Tibial nerve (tissue), 4 donors: ENCODE data around the gene PLB1. TPM values are rescaled to one million over a fixed set of nuclear protein-coding genes. Genes with fewer than 3 reads are reported as not detected.

ENCODE experiments used
- DNase-seq, 2 donors: peaks; one replicate each; pipeline ENCODE4 v3.0.0-alpha.2; 2019; ENCODE audit warnings: low spot score in 2 of 2
- H3K27ac ChIP-seq, 4 donors: fragments of 200-600 bp; sonication (generic) in 3 of 4; one replicate each; pipeline ENCODE4 v1.5.1; 2017 to 2019; ENCODE audit warnings: mild to moderate bottlenecking in 1 of 4
- H3K27me3 ChIP-seq, 2 donors: fragments of 200-600 bp; sonication (generic) in 1 of 2; one replicate each; pipeline versions ENCODE4 v1.5.1 to v1.6.0; 2017 to 2019
- H3K36me3 ChIP-seq, 3 donors: fragments of 200-600 bp; sonication (generic); one replicate each; pipeline ENCODE4 v1.5.1; 2018 to 2019
- H3K4me1 ChIP-seq, 4 donors: fragments of 200-600 bp; sonication (generic) in 3 of 4; one replicate each; pipeline ENCODE4 v1.5.1; 2017 to 2019
- H3K4me3 ChIP-seq, 4 donors: fragments of 200-600 bp; sonication (generic) in 3 of 4; one replicate each; pipeline ENCODE4 v1.5.1; 2017 to 2019; ENCODE audit warnings: mild to moderate bottlenecking in 1 of 4, moderate library complexity in 1 of 4
- H3K9me3 ChIP-seq, 4 donors: fragments of 200-600 bp; sonication (generic) in 3 of 4; one replicate each; pipeline ENCODE4 v1.5.1; 2017 to 2019
- EP300 ChIP-seq, 2 donors: sonication (generic); formaldehyde crosslinking; IDR thresholded peaks; one replicate each; pipeline ENCODE4 v1.6.1; 2017; ENCODE audit warnings: antibody characterized with exemption in 2 of 2, mild to moderate bottlenecking in 1 of 2
- POLR2A ChIP-seq, 2 donors: fragments of 450-650 bp; IDR thresholded peaks; one replicate each; pipeline ENCODE4 v1.6.1; 2017; ENCODE audit warnings: antibody characterized with exemption in 2 of 2, mild to moderate bottlenecking in 2 of 2, moderate library complexity in 2 of 2
- WGBS, 2 donors: methylation state at CpG; one replicate each; pipeline ENCODE4 v1.1.5; 2018; 5-methylcytosine and 5-hydroxymethylcytosine counted together
- total RNA-seq, 4 donors: library from RNA; depleted of rRNA; stranded (reverse); fragments of >200 nt; gene quantifications; one replicate each; pipeline ENCODE4 v1.1.0, GENCODE V29; 2016
- TF ChIP-seq, protein P1 (sequence below), 5 experiments: fragments of 200-600 bp in 3 of 5; fragments of 450-650 bp in 2 of 5; sonication (generic) in 3 of 5; IDR thresholded peaks; one replicate each; pipeline ENCODE4 v1.5.1; 2016 to 2019; ENCODE audit warnings: antibody characterized with exemption in 5 of 5, mild to moderate bottlenecking in 3 of 5, moderate library complexity in 2 of 5

The PLB1 gene
- total RNA-seq, 4 donors from 2014 or later: 1.7 to 8.4 (median 4.7) TPM

GRCh38 chr2:28457237-28457636, 38.6 kb upstream of the PLB1 start:
- WGBS, 2 donors: 75 to 86% methylated on average over 10 of the region's 10 CpGs
- H3K36me3 ChIP-seq: no peaks in the 10 kb centered on the region
- H3K27me3 ChIP-seq: no peaks in the 10 kb centered on the region
- peaks cover 0 to 5% (median 0%) of the 10 kb centered on the region in 4 donors for H3K9me3 ChIP-seq
- DNase-seq: no peak
- H3K27ac ChIP-seq: no peak overlapping the region
- no peaks in the 10 kb centered on the region for H3K4me1 ChIP-seq
- TF ChIP-seq EP300 (IDR thresholded peaks at IDR 0.05) (no peak), POLR2A (IDR thresholded peaks at IDR 0.05) (no peak)
- TF ChIP-seq, protein P1, sequence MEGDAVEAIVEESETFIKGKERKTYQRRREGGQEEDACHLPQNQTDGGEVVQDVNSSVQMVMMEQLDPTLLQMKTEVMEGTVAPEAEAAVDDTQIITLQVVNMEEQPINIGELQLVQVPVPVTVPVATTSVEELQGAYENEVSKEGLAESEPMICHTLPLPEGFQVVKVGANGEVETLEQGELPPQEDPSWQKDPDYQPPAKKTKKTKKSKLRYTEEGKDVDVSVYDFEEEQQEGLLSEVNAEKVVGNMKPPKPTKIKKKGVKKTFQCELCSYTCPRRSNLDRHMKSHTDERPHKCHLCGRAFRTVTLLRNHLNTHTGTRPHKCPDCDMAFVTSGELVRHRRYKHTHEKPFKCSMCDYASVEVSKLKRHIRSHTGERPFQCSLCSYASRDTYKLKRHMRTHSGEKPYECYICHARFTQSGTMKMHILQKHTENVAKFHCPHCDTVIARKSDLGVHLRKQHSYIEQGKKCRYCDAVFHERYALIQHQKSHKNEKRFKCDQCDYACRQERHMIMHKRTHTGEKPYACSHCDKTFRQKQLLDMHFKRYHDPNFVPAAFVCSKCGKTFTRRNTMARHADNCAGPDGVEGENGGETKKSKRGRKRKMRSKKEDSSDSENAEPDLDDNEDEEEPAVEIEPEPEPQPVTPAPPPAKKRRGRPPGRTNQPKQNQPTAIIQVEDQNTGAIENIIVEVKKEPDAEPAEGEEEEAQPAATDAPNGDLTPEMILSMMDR (IDR thresholded peaks at IDR 0.05): no peak
- H3K4me3 ChIP-seq: no peak overlapping the region

DNA sequence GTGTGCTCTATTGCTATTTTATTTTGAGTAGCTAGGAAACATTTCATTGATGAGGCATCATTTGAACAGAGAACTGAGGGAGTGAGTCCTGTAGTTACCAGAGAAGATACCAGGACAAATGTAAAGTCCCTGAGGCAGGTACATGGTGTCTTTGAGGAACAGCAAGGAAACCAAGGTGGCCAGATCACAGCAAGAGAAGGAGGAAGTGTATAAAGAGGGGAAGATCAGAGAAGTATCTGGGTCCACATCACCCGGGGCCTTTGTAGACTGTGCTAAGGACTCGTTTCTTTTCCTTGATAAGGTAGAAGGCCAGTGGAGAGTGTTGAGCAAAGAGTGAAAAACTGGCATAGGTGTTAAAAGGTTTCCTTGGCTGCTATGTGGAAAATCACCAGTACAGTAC, 34.8 kb upstream of the PLB1 start:
- Histone ChIP-seq H3K4me3 (no peak overlapping the region), H3K27me3 (no peaks in the 10 kb centered on the region), H3K9me3 (peaks cover 0 to 15% (median 2%) of the 10 kb centered on the region in 4 donors), H3K36me3 (no peaks in the 10 kb centered on the region), H3K4me1 (no peaks in the 10 kb centered on the region), H3K27ac (no peak overlapping the region)
- TF ChIP-seq POLR2A (IDR thresholded peaks at IDR 0.05) (no peak), EP300 (IDR thresholded peaks at IDR 0.05) (no peak)
- TF ChIP-seq, protein P1 (IDR thresholded peaks at IDR 0.05): no peak
- WGBS, 2 donors: 73 to 82% methylated on average over 2 of the region's 2 CpGs
- no peak for DNase-seq

- Histone ChIP-seq H3K9me3 (peaks cover 0 to 15% (median 2%) of the 10 kb centered on the region in 4 donors), H3K4me3 (no peak overlapping the region), H3K4me1 (no peaks in the 10 kb centered on the region), H3K27ac (no peak overlapping the region), H3K27me3 (no peaks in the 10 kb centered on the region), H3K36me3 (no peaks in the 10 kb centered on the region)
- TF ChIP-seq, protein P1 (IDR thresholded peaks at IDR 0.05): no peak
- no peak for TF ChIP-seq EP300 (IDR thresholded peaks at IDR 0.05)
- no peak for TF ChIP-seq POLR2A (IDR thresholded peaks at IDR 0.05)
- no peak for DNase-seq
Measured at GRCh38 chr2:28462122-28462521, 33.7 kb upstream of the PLB1 start.

GRCh38 chr2:28463211-28463816, 32.5 kb upstream of the PLB1 start:
- Histone ChIP-seq H3K4me3 (no peak overlapping the region), H3K4me1 (no peaks in the 10 kb centered on the region), H3K27me3 (no peaks in the 10 kb centered on the region), H3K9me3 (peaks cover 0 to 15% (median 2%) of the 10 kb centered on the region in 4 donors), H3K36me3 (no peaks in the 10 kb centered on the region), H3K27ac (no peak overlapping the region)
- TF ChIP-seq, protein P1 (IDR thresholded peaks at IDR 0.05): no peak
- no peak for TF ChIP-seq EP300 (IDR thresholded peaks at IDR 0.05)
- TF ChIP-seq POLR2A (IDR thresholded peaks at IDR 0.05): no peak
- WGBS, 2 donors: 61 to 70% methylated on average over 6 of the region's 6 CpGs
- no peak for DNase-seq

GRCh38 chr2:28463893-28464292, 32.0 kb upstream of the PLB1 start:
- Histone ChIP-seq H3K9me3 (peaks cover 0 to 15% (median 2%) of the 10 kb centered on the region in 4 donors), H3K36me3 (no peaks in the 10 kb centered on the region), H3K27ac (no peak overlapping the region), H3K27me3 (no peaks in the 10 kb centered on the region), H3K4me3 (no peak overlapping the region), H3K4me1 (no peaks in the 10 kb centered on the region)
- no peak for TF ChIP-seq POLR2A (IDR thresholded peaks at IDR 0.05)
- peak in 1 of 2 donors; percentile 50 for TF ChIP-seq EP300 (IDR thresholded peaks at IDR 0.05)
- TF ChIP-seq, protein P1 (IDR thresholded peaks at IDR 0.05): no peak
- 78 to 89% methylated on average over 4 of the region's 4 CpGs for WGBS, 2 donors
- no peak for DNase-seq
